HG03196 (cell line): ENCODE measurements around the gene C12orf42.

Experiments
- ATAC-seq: cut with Tn5 transposase; IDR thresholded peaks from one replicate; pipeline ENCODE4 v1.9.1; 2021; ENCODE audit not compliant: unreplicated experiment

The C12orf42 gene

GRCh38 chr12:103495469-103496456 lies at the start of gene C12orf42:
Gene C12orf42, minus strand, starts transcription at chr12:103495968. Its CDS starts 17,542 bp downstream, at chr12:103478426.
- peak; percentile 66 for ATAC-seq

DNA sequence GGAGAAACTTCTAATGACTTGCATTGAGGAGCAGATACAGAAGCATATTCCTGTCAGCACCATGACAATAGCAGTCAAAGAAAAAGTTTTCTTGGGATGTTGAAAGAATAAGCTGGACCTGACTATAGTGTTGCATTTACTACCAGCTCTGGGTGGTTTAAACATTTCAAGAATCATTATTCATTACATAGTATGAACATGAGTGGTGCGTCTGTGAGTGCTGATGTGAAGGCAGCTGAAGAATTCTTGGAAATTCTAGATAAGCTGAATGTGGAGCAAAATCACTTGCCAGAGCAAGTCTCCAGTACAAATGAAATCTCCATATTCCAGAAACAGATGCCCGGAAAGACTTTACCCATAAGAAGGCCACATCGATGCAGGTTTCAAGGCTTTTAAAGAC lies 46.3 kb upstream of the C12orf42 start:
- no peak for ATAC-seq

- ATAC-seq = no peak
Observed at GRCh38 chr12:103540319-103540718, 44.6 kb upstream of the C12orf42 start.

- no peak for ATAC-seq
Observed at GRCh38 chr12:103538397-103538796, 42.6 kb upstream of the C12orf42 start.

GRCh38 chr12:103530307-103531066 lies 34.7 kb upstream of the C12orf42 start:
- ATAC-seq = no peak

GRCh38 chr12:103529306-103529705 lies 33.5 kb upstream of the C12orf42 start:
- ATAC-seq = no peak

DNA sequence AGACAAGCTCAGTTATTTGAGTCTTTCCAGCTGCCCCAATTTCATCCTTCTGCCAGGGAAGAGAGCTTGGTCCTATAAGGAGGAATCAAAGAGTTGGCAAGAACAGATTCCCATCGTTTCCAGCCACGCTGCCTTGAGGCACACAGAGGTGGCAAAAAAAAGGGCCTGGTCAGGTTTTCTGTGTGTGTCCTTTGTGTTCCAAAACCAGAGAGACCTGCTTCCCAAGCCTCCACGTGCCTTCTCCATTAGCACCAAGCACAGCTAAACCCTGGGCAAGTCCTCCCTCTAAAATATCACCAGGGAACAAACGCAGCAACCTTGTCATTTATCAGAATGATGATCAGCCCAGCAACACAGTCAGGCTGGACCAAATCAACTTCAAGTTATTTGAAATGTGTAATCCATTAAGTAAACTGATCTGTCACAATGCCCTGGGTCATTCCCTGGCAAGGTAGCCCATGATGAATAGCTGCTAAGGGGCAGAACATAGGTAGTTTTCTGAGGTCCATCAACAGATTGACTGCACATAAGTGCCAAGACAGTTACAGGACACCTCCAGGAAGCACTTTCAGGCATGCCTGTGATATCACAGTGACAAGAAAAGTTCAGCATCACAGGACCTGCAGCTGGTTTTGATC lies 28.6 kb upstream of the C12orf42 start:
- ATAC-seq = no peak

GRCh38 chr12:103523771-103524170 lies 28.0 kb upstream of the C12orf42 start:
- no peak for ATAC-seq

- no peak for ATAC-seq
Observed at GRCh38 chr12:103520686-103521215, 25.0 kb upstream of the C12orf42 start.

DNA sequence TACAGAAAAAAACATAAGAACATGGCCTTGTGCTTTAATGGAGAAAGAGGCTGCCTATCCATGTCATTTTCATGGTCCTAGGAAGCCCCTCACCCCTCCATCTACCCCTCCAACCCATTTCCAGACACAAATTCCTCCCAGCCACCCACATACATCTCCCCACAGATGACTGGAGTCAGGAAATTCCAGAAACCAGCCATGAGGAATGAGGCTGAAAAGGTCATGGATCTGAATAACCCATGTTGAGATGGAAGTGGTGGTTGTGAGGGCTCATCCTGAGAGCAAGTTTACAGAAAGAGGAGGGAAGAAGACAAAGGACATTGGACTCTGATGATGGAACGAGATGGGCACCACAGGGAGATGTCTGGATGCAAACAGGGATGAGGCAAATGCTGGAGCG lies 23.9 kb upstream of the C12orf42 start:
- ATAC-seq = no peak

DNA sequence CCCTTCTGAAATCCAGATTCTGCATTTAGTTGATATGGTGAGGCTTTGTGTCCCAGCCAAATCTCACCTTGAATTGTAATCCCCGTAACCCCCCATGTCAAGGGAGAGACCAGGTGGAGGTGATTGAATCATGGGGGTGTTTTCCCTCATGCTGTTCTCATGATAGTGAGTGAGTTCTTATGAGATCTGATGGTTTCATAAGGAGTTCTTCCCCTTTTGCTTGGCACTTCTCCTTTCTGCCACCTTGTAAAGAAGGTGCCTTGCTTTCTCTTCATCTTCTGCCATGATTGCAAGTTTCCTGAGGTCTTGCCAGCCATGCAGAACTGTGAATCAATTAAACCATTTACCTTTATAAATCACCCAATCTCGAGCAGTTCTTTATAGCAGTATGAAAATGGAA lies 23.1 kb upstream of the C12orf42 start:
- no peak for ATAC-seq

- ATAC-seq = no peak
Observed at GRCh38 chr12:103517161-103517560, 21.4 kb upstream of the C12orf42 start.

GRCh38 chr12:103515341-103515740 lies 19.6 kb upstream of the C12orf42 start:
- no peak for ATAC-seq

- no peak for ATAC-seq
Observed at GRCh38 chr12:103513875-103514274, 18.1 kb upstream of the C12orf42 start.

DNA sequence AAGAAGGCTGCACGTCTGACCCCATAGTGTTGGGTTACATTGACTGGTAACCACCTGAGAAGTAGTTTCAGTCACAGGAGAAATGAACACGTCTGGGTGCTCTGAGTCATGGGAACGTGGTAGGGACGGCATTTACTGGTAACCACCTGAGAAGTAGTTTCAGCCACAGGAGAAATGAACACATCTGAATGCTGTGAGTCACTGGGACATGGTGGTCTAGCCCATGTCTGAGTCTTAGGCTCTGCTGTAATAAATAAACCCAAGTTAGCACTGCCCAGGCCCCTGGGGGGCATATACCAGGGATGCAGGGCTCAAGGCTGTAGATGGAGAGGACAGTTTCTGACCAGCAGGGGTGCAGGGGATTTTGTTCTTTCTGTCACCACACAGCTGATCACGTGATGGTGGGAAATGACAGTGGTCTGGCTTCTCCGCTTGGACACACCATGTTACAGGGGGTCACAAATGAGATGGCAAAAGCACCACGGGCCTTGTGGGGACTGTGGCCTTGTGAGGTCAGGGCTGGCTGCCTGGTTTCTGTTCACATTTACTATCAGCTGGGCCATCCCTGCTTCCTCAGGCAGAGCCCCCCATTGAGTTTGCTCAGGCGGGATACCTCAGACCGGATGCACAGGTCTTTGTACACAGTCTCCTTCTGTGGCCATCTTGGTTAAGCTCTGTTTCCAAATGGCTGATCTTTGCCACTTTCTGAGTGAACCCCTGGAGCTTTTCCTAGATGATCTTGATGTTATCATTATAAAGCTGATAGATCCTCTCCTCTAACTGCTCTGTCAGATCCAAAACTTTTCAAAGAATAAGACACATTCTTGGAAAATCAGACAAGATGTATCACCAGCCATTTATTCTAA lies 9.8 kb upstream of the C12orf42 start:
- ATAC-seq = peak; percentile 95

- ATAC-seq = no peak
Observed at GRCh38 chr12:103504606-103505005, 8.8 kb upstream of the C12orf42 start.

DNA sequence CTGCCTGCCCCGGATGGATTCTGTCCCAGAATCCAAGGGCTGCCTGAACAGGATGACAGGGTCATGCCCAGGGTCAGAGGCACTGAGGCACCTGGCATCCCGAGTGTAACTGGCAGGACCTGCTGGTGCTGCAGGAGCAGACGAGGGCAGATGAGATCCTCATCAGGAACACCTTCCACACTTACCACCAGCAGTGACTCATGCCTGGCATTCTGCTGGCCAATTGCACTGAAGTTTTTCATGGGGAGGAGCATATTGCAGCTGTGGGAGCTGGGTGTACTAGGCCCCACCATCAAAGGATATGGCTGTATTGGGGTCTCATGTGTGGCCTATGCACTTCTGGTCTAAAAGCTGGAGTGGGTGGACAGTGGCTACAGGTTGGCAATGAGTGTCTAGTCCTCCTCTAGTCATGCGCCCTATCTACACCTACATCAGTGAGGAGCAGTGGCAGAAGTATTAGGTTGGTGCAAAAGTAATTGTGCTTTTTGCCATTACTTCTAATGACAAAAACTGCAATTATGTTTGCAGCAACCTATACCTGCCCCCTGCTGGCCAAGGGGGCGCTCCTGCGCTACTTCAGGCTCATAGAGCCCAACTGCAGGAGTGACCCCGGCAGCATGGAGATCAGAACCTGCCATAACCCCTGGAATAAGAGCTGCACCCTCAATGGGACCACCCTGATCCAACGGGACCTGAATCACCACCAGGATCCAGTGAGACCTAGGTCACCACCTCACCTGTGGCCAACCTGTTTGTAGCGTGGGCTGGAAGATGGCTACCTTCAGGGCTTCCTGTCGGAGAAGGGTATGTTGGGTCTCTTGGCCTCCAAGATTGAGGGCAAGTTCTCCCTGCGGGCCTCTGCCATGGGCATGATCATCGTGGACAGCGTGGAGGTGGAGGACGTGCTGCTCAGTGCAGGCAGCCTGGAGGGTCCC lies 8.0 kb upstream of the C12orf42 start:
- ATAC-seq = no peak

DNA sequence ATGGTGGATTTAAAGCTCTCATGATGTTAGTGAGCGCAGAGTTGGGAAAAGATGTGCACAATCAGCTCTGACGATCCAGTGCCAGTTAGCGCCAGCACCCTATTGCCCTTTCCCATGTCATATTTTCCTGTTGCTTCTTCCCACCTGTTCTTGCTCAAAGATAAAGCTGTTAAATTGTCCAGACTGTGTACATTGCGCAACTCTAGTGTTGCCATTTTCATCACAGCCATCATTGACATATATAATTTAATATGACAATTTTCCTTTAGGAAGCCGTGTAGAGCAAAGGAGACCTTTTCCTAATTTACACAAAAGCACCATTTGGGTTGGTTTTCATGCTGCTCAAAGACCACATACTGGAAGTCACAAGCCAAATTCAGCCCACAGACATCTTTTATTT lies 5.7 kb upstream of the C12orf42 start:
- no peak for ATAC-seq

DNA sequence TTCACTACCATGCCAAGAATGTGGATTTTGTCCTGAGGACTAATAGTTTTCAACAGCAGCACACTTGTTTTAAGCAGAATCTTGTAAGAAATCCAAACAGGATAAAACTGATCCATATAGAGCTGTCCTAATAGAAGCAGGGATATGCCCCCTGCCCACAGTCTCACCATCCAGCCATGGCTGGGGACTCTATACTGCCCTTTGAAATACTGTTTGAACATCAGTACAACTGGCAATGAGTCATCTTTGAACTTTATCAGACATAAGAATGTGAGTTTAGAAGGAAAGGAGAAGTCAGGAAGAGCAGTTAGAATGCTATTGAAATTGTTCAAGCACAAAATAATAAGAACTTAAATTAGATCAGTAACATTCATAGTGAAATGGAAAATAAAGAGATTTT lies 3.8 kb upstream of the C12orf42 start:
- no peak for ATAC-seq
